Measurements from ENCODE around the gene MALAT1. TPM values are rescaled to one million over a fixed set of nuclear protein-coding genes. Genes with fewer than 3 reads are reported as not detected.

MALAT1 gene
- total and polyA plus RNA-seq, 4 donors: 557 to 14,973 (median 4,235) TPM

- Histone ChIP-seq H3K9me3 (ENCODE audit: control insufficient read depth, insufficient read depth, low read length) (no peaks in the 10 kb centered on the region), H3K36me3 (ENCODE audit: control insufficient read depth, insufficient read depth, low read length) (peaks cover 83% of the 10 kb centered on the region), H3K27ac (ENCODE audit: low read depth, low read length) (peak overlapping the region; percentile 42), H3K27me3 (ENCODE audit: control insufficient read depth, insufficient read depth, low read length) (no peaks in the 10 kb centered on the region), H3K4me1 (ENCODE audit: control insufficient read depth, insufficient read depth, low read length) (peaks cover 30% of the 10 kb centered on the region), H3K4me3 (ENCODE audit: low read depth, low read length) (no peak overlapping the region)
- no peak for DNase-seq (ENCODE audit: low read depth in 4 of 6, low spot score in 6 of 6)
- WGBS (ENCODE audit: insufficient coverage): 66% methylated on average over 9 of the region's 10 CpGs
These were observed 30.8 kb downstream of the MALAT1 start for GRCh38 chr11:65529475-65530156.

- peaks cover 88% of the 10 kb centered on the region for H3K36me3 ChIP-seq (ENCODE audit: control insufficient read depth, insufficient read depth, low read length)
- H3K27ac ChIP-seq (ENCODE audit: low read depth, low read length): peak overlapping the region; percentile 42
- no peaks in the 10 kb centered on the region for H3K9me3 ChIP-seq (ENCODE audit: control insufficient read depth, insufficient read depth, low read length)
- DNase-seq (ENCODE audit: low read depth in 4 of 6, low spot score in 6 of 6): no peak
- no peak overlapping the region for H3K4me3 ChIP-seq (ENCODE audit: low read depth, low read length)
- peaks cover 30% of the 10 kb centered on the region for H3K4me1 ChIP-seq (ENCODE audit: control insufficient read depth, insufficient read depth, low read length)
- 80% methylated on average over 5 of the region's 5 CpGs for WGBS (ENCODE audit: insufficient coverage)
- no peaks in the 10 kb centered on the region for H3K27me3 ChIP-seq (ENCODE audit: control insufficient read depth, insufficient read depth, low read length)
These were observed 31.3 kb downstream of the MALAT1 start for GRCh38 chr11:65530157-65530496.

- WGBS (ENCODE audit: insufficient coverage): 75% methylated on average over 12 of the region's 15 CpGs
- Histone ChIP-seq H3K9me3 (ENCODE audit: control insufficient read depth, insufficient read depth, low read length) (no peaks in the 10 kb centered on the region), H3K27me3 (ENCODE audit: control insufficient read depth, insufficient read depth, low read length) (no peaks in the 10 kb centered on the region), H3K4me1 (ENCODE audit: control insufficient read depth, insufficient read depth, low read length) (peaks cover 19% of the 10 kb centered on the region), H3K36me3 (ENCODE audit: control insufficient read depth, insufficient read depth, low read length) (peaks cover 94% of the 10 kb centered on the region), H3K27ac (ENCODE audit: low read depth, low read length) (no peak overlapping the region), H3K4me3 (ENCODE audit: low read depth, low read length) (no peak overlapping the region)
- DNase-seq (ENCODE audit: low read depth in 4 of 6, low spot score in 6 of 6): no peak
These were observed 33.7 kb downstream of the MALAT1 start for GRCh38 chr11:65532388-65533064.

GRCh38 chr11:65535102-65535501 is 36.3 kb downstream of the MALAT1 start:
- DNase-seq (ENCODE audit: low read depth in 4 of 6, low spot score in 6 of 6): no peak
- Histone ChIP-seq H3K9me3 (ENCODE audit: control insufficient read depth, insufficient read depth, low read length) (no peaks in the 10 kb centered on the region), H3K27me3 (ENCODE audit: control insufficient read depth, insufficient read depth, low read length) (no peaks in the 10 kb centered on the region), H3K4me1 (ENCODE audit: control insufficient read depth, insufficient read depth, low read length) (peaks cover 24% of the 10 kb centered on the region), H3K36me3 (ENCODE audit: control insufficient read depth, insufficient read depth, low read length) (peaks cover 94% of the 10 kb centered on the region), H3K27ac (ENCODE audit: low read depth, low read length) (no peak overlapping the region), H3K4me3 (ENCODE audit: low read depth, low read length) (no peak overlapping the region)
- WGBS (ENCODE audit: insufficient coverage): 94% methylated on average over 7 of the region's 9 CpGs

- WGBS (ENCODE audit: insufficient coverage): 84% methylated on average over 7 of the region's 12 CpGs
- no peak overlapping the region for H3K4me3 ChIP-seq (ENCODE audit: low read depth, low read length)
- DNase-seq (ENCODE audit: low read depth in 4 of 6, low spot score in 6 of 6): no peak
- no peaks in the 10 kb centered on the region for H3K27me3 ChIP-seq (ENCODE audit: control insufficient read depth, insufficient read depth, low read length)
- peaks cover 88% of the 10 kb centered on the region for H3K36me3 ChIP-seq (ENCODE audit: control insufficient read depth, insufficient read depth, low read length)
- H3K27ac ChIP-seq (ENCODE audit: low read depth, low read length): no peak overlapping the region
- H3K4me1 ChIP-seq (ENCODE audit: control insufficient read depth, insufficient read depth, low read length): peaks cover 28% of the 10 kb centered on the region
- no peaks in the 10 kb centered on the region for H3K9me3 ChIP-seq (ENCODE audit: control insufficient read depth, insufficient read depth, low read length)
These were observed 37.8 kb downstream of the MALAT1 start for GRCh38 chr11:65536412-65537295.

GRCh38 chr11:65537296-65537597 is 38.4 kb downstream of the MALAT1 start:
- H3K27ac ChIP-seq (ENCODE audit: low read depth, low read length): no peak overlapping the region
- WGBS (ENCODE audit: insufficient coverage): 80% methylated on average over 1 of the region's 2 CpGs

GRCh38 chr11:65537620-65538231 is 38.9 kb downstream of the MALAT1 start:
- H3K9me3 ChIP-seq (ENCODE audit: control insufficient read depth, insufficient read depth, low read length): no peaks in the 10 kb centered on the region
- H3K27ac ChIP-seq (ENCODE audit: low read depth, low read length): no peak overlapping the region
- H3K36me3 ChIP-seq (ENCODE audit: control insufficient read depth, insufficient read depth, low read length): peaks cover 80% of the 10 kb centered on the region
- 87% methylated on average over 13 of the region's 18 CpGs for WGBS (ENCODE audit: insufficient coverage)
- peaks cover 30% of the 10 kb centered on the region for H3K4me1 ChIP-seq (ENCODE audit: control insufficient read depth, insufficient read depth, low read length)
- H3K4me3 ChIP-seq (ENCODE audit: low read depth, low read length): no peak overlapping the region
- H3K27me3 ChIP-seq (ENCODE audit: control insufficient read depth, insufficient read depth, low read length): no peaks in the 10 kb centered on the region
- no peak for DNase-seq (ENCODE audit: low read depth in 4 of 6, low spot score in 6 of 6)

More at GRCh38 chr11:65537296-65537597, 38.4 kb downstream of the MALAT1 start:
- Histone ChIP-seq H3K27me3 (ENCODE audit: control insufficient read depth, insufficient read depth, low read length) (no peaks in the 10 kb centered on the region), H3K36me3 (ENCODE audit: control insufficient read depth, insufficient read depth, low read length) (peaks cover 84% of the 10 kb centered on the region), H3K4me1 (ENCODE audit: control insufficient read depth, insufficient read depth, low read length) (peaks cover 30% of the 10 kb centered on the region), H3K9me3 (ENCODE audit: control insufficient read depth, insufficient read depth, low read length) (no peaks in the 10 kb centered on the region), H3K4me3 (ENCODE audit: low read depth, low read length) (no peak overlapping the region)
- DNase-seq (ENCODE audit: low read depth in 4 of 6, low spot score in 6 of 6): no peak

- H3K36me3 ChIP-seq (ENCODE audit: control insufficient read depth, insufficient read depth, low read length): peaks cover 80% of the 10 kb centered on the region
- no peak for DNase-seq (ENCODE audit: low read depth in 4 of 6, low spot score in 6 of 6)
- H3K27me3 ChIP-seq (ENCODE audit: control insufficient read depth, insufficient read depth, low read length): no peaks in the 10 kb centered on the region
- WGBS (ENCODE audit: insufficient coverage): 73% methylated on average over 39 of the region's 43 CpGs
- no peak overlapping the region for H3K27ac ChIP-seq (ENCODE audit: low read depth, low read length)
- H3K4me3 ChIP-seq (ENCODE audit: low read depth, low read length): no peak overlapping the region
- H3K4me1 ChIP-seq (ENCODE audit: control insufficient read depth, insufficient read depth, low read length): peaks cover 30% of the 10 kb centered on the region
- no peaks in the 10 kb centered on the region for H3K9me3 ChIP-seq (ENCODE audit: control insufficient read depth, insufficient read depth, low read length)
These were observed 39.5 kb downstream of the MALAT1 start for GRCh38 chr11:65538232-65538914.

All from spinal cord (tissue), 10 donors.